ENCODE results near the gene BGN.

BGN gene

GRCh38 chrX:153520287-153520917 is 25.6 kb downstream of the BGN start:
- TF ChIP-seq ZFX (IDR thresholded peaks at IDR 0.05; ENCODE audit: borderline replicate concordance) = no peak
- no peak for TF ChIP-seq CTCF (IDR thresholded peaks at IDR 0.05)
- H3K27ac ChIP-seq = no peak overlapping the region

GRCh38 chrX:153521034-153521433 is 26.3 kb downstream of the BGN start:
- TF ChIP-seq CTCF (IDR thresholded peaks at IDR 0.05) (no peak), ZFX (IDR thresholded peaks at IDR 0.05; ENCODE audit: borderline replicate concordance) (no peak)
- no peak overlapping the region for H3K27ac ChIP-seq

- TF ChIP-seq CTCF (IDR thresholded peaks at IDR 0.05) = no peak
- TF ChIP-seq ZFX (IDR thresholded peaks at IDR 0.05; ENCODE audit: borderline replicate concordance) = no peak
These were observed 27.5 kb downstream of the BGN start for GRCh38 chrX:153522259-153522658.

GRCh38 chrX:153523269-153523668 is 28.5 kb downstream of the BGN start:
- no peak for TF ChIP-seq ZFX (IDR thresholded peaks at IDR 0.05; ENCODE audit: borderline replicate concordance)
- no peak for TF ChIP-seq CTCF (IDR thresholded peaks at IDR 0.05)
- no peak overlapping the region for H3K27ac ChIP-seq

More at GRCh38 chrX:153522259-153522658, 27.5 kb downstream of the BGN start:
- no peak overlapping the region for H3K27ac ChIP-seq

- no peak overlapping the region for H3K27ac ChIP-seq
- TF ChIP-seq CTCF (IDR thresholded peaks at IDR 0.05) = no peak
- TF ChIP-seq ZFX (IDR thresholded peaks at IDR 0.05; ENCODE audit: borderline replicate concordance) = no peak
These were observed 29.5 kb downstream of the BGN start for GRCh38 chrX:153524234-153524633.

GRCh38 chrX:153525451-153525850 is 30.7 kb downstream of the BGN start:
- TF ChIP-seq ZFX (IDR thresholded peaks at IDR 0.05; ENCODE audit: borderline replicate concordance) = no peak
- no peak overlapping the region for H3K27ac ChIP-seq

GRCh38 chrX:153526042-153526441 is 31.3 kb downstream of the BGN start:
- TF ChIP-seq CTCF (IDR thresholded peaks at IDR 0.05) (no peak), ZFX (IDR thresholded peaks at IDR 0.05; ENCODE audit: borderline replicate concordance) (no peak)
- no peak overlapping the region for H3K27ac ChIP-seq

GRCh38 chrX:153526801-153527200 is 32.0 kb downstream of the BGN start:
- TF ChIP-seq CTCF (IDR thresholded peaks at IDR 0.05) (no peak), ZFX (IDR thresholded peaks at IDR 0.05; ENCODE audit: borderline replicate concordance) (no peak)
- H3K27ac ChIP-seq = no peak overlapping the region
